K562 (cell line): ENCODE results near the gene USP19.

ENCODE experiments used
- ATF7 ChIP-seq: fragments of 450-650 bp; IDR thresholded peaks from 2 replicates; pipeline ENCODE4 v1.7.1; 2014; ENCODE audit warnings: mild to moderate bottlenecking, moderate library complexity
- BACH1 ChIP-seq: fragments of 200-800 bp; sonication (Bioruptor generic); IDR thresholded peaks from 2 replicates; pipeline ENCODE4 v1.6.1; 2016; ENCODE audit warnings: missing genetic modification characterization, missing compliant biosample characterization
- C11orf30 ChIP-seq: fragments of 450-650 bp; IDR thresholded peaks from 2 replicates; pipeline ENCODE4 v1.6.1; 2016; ENCODE audit warnings: low read depth, mild to moderate bottlenecking
- CREM ChIP-seq: IDR thresholded peaks from 2 replicates; pipeline ENCODE4 v1.6.1; 2014; ENCODE audit warnings: antibody characterized with exemption, low read depth
- EZH2 ChIP-seq: IDR thresholded peaks from 2 replicates; pipeline ENCODE4 v1.6.1; 2012; ENCODE audit warnings: low read depth, mild to moderate bottlenecking, inconsistent platforms, low read length, borderline replicate concordance
- KAT8 ChIP-seq: fragments of 450-650 bp; IDR thresholded peaks from 2 replicates; pipeline ENCODE4 v1.6.1; 2016; ENCODE audit warnings: low read depth, mild to moderate bottlenecking
- MXI1 ChIP-seq: IDR thresholded peaks from 2 replicates; pipeline ENCODE4 v1.6.1; 2011; ENCODE audit warnings: low read depth, mild to moderate bottlenecking, improper control_type of control experiment, low read length
- ZNF253 ChIP-seq: fragments of 250-450 bp; sonication (Bioruptor Pico); conservative IDR thresholded peaks from 2 replicates; pipeline ENCODE4 v1.6.1; 2021; ENCODE audit warnings: mild to moderate bottlenecking
- ZNF76 ChIP-seq: fragments of 250-450 bp; sonication (Bioruptor Pico); IDR thresholded peaks from 2 replicates; pipeline ENCODE4 v1.4.0; 2020; ENCODE audit warnings: mild to moderate bottlenecking, moderate library complexity, borderline replicate concordance
- TF ChIP-seq, protein P1 (sequence below), 2 experiments: fragments of 450-650 bp; conservative IDR thresholded peaks; 2 replicates each; pipeline ENCODE4 v1.6.1; 2017; ENCODE audit warnings: mild to moderate bottlenecking in 2 of 2, moderate library complexity in 2 of 2
- TF ChIP-seq, protein P2 (sequence below): sonication (generic); formaldehyde crosslinking; IDR thresholded peaks from 2 replicates; pipeline ENCODE4 v1.8.0; 2022; ENCODE audit warnings: missing genetic modification reagents, mild to moderate bottlenecking, borderline replicate concordance
- TF ChIP-seq, protein P3 (sequence below), 2 experiments: IDR thresholded peaks; 2 replicates each; pipeline ENCODE4 v1.6.1; 2012; ENCODE audit warnings: improper control_type of control experiment in 2 of 2, low read depth in 2 of 2, low read length in 2 of 2, borderline replicate concordance in 1 of 2
- TF ChIP-seq, protein P4 (sequence below), 3 experiments: IDR thresholded peaks in 2 of 3; conservative IDR thresholded peaks in 1 of 3; 2 replicates each; pipeline ENCODE4 v1.5.1; 2011 to 2012; ENCODE audit warnings: low read length in 3 of 3, mild to moderate bottlenecking in 3 of 3, control low read depth in 2 of 3, improper control_type of control experiment in 1 of 3, inconsistent platforms in 1 of 3, low read depth in 1 of 3, mixed read lengths in 1 of 3, moderate library complexity in 1 of 3; ENCODE audit not compliant: insufficient read depth in 2 of 3
- TF ChIP-seq, protein P5 (sequence below): sonication (generic); formaldehyde crosslinking; IDR thresholded peaks from 2 replicates; pipeline ENCODE4 v1.8.1; 2022; ENCODE audit warnings: missing genetic modification reagents

DNA sequence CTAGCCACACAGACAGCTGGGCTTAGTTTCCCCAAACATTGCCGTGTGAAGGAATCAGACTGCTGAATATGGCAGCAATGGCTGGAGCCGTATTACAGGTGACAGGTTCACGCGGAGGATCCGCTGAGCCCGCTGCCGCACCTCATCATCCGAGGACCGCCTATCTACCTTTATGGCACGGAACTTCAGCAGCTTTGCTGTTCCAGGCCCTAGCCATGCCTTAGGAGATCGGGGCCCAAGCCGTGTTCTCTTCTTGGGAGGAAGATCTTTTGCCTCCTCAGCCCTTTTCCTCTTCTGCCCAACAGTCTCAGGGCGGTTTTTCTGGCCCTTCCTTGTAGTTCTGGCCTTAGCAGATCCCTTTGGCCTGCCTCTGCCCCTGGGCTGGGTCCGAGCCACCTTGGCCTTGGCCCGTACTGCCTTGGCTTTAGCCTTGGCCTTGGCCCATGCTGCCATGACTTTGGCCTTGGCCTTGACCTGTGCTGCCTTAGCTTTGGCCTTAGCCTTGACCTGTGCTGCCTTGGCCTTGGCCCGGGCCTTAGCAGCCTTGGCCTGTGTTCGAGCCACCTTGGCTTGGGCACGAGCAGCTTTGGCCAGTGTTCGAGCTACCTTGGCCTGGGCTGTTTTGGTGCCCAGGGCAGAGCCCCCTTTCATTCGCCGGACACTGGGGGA lies 42.3 kb upstream of the USP19 start:
- TF ChIP-seq CREM, result no peak
- TF ChIP-seq, protein P1, sequence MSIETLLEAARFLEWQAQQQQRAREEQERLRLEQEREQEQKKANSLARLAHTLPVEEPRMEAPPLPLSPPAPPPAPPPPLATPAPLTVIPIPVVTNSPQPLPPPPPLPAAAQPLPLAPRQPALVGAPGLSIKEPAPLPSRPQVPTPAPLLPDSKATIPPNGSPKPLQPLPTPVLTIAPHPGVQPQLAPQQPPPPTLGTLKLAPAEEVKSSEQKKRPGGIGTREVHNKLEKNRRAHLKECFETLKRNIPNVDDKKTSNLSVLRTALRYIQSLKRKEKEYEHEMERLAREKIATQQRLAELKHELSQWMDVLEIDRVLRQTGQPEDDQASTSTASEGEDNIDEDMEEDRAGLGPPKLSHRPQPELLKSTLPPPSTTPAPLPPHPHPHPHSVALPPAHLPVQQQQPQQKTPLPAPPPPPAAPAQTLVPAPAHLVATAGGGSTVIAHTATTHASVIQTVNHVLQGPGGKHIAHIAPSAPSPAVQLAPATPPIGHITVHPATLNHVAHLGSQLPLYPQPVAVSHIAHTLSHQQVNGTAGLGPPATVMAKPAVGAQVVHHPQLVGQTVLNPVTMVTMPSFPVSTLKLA (conservative IDR thresholded peaks at IDR 0.05), result no peak
- TF ChIP-seq, protein P2, sequence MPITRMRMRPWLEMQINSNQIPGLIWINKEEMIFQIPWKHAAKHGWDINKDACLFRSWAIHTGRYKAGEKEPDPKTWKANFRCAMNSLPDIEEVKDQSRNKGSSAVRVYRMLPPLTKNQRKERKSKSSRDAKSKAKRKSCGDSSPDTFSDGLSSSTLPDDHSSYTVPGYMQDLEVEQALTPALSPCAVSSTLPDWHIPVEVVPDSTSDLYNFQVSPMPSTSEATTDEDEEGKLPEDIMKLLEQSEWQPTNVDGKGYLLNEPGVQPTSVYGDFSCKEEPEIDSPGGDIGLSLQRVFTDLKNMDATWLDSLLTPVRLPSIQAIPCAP (CRISPR knock-in tag), result no peak
- TF ChIP-seq, protein P3, sequence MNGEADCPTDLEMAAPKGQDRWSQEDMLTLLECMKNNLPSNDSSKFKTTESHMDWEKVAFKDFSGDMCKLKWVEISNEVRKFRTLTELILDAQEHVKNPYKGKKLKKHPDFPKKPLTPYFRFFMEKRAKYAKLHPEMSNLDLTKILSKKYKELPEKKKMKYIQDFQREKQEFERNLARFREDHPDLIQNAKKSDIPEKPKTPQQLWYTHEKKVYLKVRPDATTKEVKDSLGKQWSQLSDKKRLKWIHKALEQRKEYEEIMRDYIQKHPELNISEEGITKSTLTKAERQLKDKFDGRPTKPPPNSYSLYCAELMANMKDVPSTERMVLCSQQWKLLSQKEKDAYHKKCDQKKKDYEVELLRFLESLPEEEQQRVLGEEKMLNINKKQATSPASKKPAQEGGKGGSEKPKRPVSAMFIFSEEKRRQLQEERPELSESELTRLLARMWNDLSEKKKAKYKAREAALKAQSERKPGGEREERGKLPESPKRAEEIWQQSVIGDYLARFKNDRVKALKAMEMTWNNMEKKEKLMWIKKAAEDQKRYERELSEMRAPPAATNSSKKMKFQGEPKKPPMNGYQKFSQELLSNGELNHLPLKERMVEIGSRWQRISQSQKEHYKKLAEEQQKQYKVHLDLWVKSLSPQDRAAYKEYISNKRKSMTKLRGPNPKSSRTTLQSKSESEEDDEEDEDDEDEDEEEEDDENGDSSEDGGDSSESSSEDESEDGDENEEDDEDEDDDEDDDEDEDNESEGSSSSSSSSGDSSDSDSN (IDR thresholded peaks at IDR 0.05; ENCODE audit: borderline replicate concordance in 1 of 2, low read depth in 2 of 2, low read length in 2 of 2), result no peak
- TF ChIP-seq ZNF253 (CRISPR knock-in tag), result no peak
- no peak for TF ChIP-seq ATF7
- TF ChIP-seq EZH2, result no peak
- TF ChIP-seq MXI1, result no peak
- no peak for TF ChIP-seq ZNF76 (CRISPR knock-in tag)
- TF ChIP-seq, protein P4, sequence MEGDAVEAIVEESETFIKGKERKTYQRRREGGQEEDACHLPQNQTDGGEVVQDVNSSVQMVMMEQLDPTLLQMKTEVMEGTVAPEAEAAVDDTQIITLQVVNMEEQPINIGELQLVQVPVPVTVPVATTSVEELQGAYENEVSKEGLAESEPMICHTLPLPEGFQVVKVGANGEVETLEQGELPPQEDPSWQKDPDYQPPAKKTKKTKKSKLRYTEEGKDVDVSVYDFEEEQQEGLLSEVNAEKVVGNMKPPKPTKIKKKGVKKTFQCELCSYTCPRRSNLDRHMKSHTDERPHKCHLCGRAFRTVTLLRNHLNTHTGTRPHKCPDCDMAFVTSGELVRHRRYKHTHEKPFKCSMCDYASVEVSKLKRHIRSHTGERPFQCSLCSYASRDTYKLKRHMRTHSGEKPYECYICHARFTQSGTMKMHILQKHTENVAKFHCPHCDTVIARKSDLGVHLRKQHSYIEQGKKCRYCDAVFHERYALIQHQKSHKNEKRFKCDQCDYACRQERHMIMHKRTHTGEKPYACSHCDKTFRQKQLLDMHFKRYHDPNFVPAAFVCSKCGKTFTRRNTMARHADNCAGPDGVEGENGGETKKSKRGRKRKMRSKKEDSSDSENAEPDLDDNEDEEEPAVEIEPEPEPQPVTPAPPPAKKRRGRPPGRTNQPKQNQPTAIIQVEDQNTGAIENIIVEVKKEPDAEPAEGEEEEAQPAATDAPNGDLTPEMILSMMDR (IDR thresholded peaks at IDR 0.05 in 2 of 3, conservative IDR thresholded peaks at IDR 0.05 in 1 of 3; ENCODE audit: insufficient read depth in 2 of 3, low read depth in 1 of 3, low read length in 3 of 3), result no peak
- no peak for TF ChIP-seq C11orf30
- no peak for TF ChIP-seq KAT8
- TF ChIP-seq BACH1 (tag), result no peak
- TF ChIP-seq, protein P5, sequence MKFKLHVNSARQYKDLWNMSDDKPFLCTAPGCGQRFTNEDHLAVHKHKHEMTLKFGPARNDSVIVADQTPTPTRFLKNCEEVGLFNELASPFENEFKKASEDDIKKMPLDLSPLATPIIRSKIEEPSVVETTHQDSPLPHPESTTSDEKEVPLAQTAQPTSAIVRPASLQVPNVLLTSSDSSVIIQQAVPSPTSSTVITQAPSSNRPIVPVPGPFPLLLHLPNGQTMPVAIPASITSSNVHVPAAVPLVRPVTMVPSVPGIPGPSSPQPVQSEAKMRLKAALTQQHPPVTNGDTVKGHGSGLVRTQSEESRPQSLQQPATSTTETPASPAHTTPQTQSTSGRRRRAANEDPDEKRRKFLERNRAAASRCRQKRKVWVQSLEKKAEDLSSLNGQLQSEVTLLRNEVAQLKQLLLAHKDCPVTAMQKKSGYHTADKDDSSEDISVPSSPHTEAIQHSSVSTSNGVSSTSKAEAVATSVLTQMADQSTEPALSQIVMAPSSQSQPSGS (CRISPR knock-in tag), result no peak
